Measurements from ENCODE around the gene CIPC. TPM values are rescaled to one million over a fixed set of nuclear protein-coding genes. Genes with fewer than 3 reads are reported as not detected.

CIPC gene
- total RNA-seq = 30.7 and 42.9 TPM in 2 replicates
- 12.4 TPM for polyA plus RNA-seq (2012)

GRCh38 chr14:77097700-77098528 lies at the start of gene CIPC:
TSS of gene CIPC (plus strand) at chr14:77098258. CDS start at chr14:77105709, 7,451 bp downstream.
- peak; percentile 99 for DNase-seq (ENCODE audit: low read depth)

DNA sequence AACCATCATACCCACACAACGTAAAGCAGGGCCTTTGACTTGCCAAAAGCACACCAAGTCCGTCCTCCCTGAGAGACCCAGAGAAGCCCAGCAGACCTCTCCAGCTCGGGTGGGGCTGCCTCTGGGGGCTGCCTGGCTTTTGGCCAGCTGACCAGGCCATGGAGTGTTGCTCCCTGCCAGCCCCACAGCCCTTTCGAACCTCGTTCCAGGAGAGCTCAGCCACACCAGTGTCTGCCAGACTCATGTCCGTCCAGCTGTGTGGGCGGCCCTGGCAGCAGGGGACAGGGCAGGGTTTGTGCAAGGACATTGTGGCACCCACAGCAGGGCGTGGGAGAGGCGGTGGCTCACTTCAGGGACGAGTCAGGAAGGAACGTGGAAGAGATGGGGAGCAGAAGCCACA lies 46.9 kb upstream of the CIPC start:
- peak; percentile 53 for DNase-seq (ENCODE audit: low read depth)

- peak; percentile 75 for DNase-seq (ENCODE audit: low read depth)
Measured at GRCh38 chr14:77052281-77053044, 45.6 kb upstream of the CIPC start.

DNA sequence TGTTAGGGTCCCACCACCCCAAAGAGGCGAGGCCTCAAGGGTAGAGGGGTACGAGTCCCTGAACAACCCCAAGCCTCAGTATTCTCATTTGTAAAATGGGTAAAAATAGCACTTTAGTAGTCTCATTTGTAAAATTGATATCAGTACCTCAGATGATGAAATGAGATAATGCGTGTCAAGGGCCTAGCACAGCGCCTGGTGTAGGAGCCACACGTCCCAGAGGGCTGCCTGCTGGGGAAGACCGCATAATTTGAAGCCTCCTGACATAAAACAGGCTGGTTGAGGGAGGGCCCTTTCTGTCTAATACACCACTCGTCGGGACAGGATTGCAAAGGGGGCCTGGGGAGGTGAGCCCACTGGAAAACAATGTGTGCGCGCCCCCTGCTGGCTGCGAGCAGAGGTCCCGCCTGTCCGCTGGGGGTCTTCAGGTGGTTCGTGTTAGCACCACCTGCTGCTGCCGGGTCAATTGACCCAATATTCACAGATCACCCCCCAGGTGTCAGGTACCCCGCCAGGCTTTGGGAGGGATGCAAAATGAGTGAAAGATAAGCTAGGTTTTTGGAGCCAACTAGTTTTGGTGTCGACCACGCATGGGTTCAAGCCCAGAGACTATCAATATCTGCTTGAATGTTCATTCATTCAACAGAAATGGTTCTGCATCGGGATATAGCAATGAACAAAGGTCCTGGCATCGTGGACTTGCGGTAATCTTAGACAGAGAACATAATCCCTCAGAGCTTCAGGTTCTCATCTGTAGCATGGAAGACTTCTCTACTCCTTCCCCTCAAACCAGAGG lies 44.8 kb upstream of the CIPC start:
- peak; percentile 65 for DNase-seq (ENCODE audit: low read depth)

DNA sequence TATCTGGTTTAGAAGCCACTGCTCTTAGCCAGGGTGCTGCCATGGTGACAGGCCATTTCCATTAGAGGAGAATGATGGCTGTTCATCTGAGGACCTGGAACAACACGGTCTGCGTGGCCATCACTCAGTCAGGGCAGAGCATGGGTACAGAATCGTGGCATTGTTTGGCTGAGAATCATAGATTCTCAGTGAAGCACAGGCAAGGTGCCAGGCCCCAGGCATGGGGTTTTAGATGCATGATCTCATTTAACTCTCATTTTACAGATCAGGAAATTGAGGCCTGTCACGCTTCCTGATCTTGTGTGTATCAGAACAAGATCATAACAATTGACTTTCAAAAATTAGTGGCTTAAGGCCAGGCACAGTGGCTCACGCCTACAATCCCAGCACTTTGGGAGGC lies 42.8 kb upstream of the CIPC start:
- DNase-seq (ENCODE audit: low read depth) = no peak

DNA sequence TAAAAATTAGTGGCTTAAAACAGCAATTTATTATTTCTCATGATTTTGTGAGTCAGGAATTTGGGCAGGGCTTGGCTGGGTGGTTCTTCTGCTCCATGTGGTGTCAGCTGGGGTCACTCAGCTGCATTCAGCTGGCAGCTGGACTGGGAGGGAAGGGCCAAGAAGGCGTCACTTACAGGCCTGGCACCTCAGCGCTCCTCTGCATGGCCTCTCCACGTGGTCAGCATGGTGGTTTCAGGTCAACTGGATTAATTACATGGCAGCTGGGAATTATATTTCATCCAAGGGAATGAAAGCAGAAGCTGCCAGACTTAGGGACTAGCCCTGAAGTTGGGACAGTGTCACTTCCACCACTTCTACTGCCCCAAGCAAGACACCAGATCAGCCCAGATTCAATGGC lies 42.1 kb upstream of the CIPC start:
- peak; percentile 77 for DNase-seq (ENCODE audit: low read depth)

DNA sequence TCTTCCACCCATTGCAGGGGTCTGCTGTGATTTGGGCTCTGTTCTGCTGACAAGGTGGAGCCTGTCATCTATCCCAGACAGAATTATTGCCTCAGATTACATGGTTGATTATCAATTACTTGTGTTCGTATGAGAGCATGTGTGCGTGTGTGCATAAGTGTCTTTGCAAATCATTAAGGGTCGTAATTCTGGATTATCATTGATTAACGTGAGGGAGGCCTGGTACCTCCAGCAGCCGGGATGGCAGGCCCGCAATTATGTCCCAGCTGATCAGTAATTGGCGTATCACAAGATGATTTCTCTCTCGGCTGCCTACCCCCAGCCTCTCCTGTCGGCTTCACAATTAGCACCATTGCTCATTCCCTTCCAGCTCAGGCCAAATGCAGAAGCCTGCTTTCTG lies 39.9 kb upstream of the CIPC start:
- DNase-seq (ENCODE audit: low read depth) = no peak

- no peak for DNase-seq (ENCODE audit: low read depth)
Measured at GRCh38 chr14:77058785-77059184, 39.3 kb upstream of the CIPC start.

DNA sequence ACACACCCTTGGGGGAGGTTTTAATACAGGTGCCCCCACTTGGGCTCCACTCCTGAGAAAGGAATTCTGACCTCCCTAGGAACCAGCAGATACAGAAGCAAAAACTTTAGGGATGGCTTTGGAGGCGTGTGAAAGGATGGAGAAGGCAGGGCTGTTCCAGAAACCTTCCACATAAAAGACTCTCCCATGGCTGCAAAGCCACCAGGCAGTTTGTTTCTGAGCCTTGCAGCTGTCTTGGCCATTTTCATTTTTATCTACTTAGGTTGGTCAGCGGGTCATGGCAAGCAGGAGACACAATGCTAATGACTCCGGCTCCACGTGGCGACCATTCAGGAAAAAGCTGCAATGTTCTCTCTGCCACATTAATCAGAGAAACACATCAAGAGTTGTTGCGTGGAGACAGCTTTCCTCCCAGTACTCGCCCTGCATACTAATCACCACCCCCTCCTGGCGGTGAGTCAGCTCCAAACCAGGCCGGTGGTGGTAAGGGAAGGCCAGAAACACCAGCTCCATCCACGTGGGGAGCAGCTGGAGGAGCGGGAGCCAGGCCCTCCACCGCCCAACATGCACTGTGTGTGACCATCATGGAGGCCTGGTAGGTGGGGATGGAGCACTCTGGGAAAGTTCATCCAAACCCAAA lies 38.7 kb upstream of the CIPC start:
- DNase-seq (ENCODE audit: low read depth) = peak; percentile 92

DNA sequence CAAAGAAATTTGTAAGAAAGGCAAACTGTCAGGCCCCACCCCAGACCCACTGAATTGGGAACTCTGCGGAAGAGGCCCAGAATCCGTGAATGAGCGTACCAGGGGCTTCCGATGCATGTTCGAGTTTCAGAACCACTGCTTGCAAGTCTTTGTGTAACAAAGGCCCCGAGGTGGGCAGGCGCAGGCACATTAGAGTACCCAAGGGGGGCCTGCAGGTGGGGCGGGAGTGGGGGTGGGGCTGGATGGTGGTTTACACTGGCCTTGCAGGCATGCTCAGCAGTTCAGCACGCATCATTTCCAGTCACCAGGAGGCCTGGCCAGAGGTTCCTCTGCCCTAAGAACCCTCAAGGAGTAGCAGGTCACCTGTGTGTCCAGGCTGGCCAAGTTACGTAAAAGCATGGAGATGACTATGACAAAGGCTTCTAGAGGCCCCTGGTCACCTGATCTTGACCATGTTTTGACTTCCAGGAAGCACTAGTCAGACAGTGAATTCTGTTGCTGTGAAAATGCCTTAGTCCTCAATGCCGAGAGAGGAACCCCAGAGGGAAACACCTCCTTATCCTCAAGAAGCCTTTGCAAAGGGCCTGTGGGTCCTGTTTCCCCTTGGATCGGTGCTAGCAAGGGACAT lies 36.3 kb upstream of the CIPC start:
- no peak for DNase-seq (ENCODE audit: low read depth)

- no peak for DNase-seq (ENCODE audit: low read depth)
Measured at GRCh38 chr14:77062261-77062660, 35.8 kb upstream of the CIPC start.

DNA sequence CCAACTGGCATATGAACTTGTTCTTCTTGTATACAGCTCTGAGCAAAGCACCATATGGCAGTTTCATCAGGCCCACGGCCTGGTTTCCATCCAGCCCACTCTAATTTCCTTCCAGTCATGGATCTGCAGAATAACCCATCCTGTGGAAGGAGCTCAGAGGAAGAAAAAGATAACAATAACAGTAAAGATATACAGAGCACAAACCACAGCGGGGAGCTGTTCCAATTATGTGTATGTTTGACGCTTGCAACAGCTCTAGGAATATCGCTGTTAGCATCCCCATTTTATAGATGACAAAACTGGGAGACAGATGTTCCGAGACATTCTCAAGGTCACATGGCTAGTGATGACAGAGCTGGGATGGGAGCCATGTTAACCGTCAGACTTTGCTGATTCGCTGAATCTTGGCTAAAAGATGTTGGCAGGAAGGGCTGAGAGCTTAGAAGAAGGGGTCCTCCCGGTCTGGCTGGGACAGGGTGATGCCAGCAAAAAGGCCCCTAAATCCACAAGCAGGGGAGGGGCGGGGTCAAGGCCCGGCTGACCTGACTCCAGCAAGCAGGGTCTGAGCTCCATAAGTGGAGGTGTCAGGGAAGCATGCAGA lies 34.4 kb upstream of the CIPC start:
- DNase-seq (ENCODE audit: low read depth) = no peak

GRCh38 chr14:77064521-77065178 lies 33.4 kb upstream of the CIPC start:
- DNase-seq (ENCODE audit: low read depth) = peak; percentile 77

DNA sequence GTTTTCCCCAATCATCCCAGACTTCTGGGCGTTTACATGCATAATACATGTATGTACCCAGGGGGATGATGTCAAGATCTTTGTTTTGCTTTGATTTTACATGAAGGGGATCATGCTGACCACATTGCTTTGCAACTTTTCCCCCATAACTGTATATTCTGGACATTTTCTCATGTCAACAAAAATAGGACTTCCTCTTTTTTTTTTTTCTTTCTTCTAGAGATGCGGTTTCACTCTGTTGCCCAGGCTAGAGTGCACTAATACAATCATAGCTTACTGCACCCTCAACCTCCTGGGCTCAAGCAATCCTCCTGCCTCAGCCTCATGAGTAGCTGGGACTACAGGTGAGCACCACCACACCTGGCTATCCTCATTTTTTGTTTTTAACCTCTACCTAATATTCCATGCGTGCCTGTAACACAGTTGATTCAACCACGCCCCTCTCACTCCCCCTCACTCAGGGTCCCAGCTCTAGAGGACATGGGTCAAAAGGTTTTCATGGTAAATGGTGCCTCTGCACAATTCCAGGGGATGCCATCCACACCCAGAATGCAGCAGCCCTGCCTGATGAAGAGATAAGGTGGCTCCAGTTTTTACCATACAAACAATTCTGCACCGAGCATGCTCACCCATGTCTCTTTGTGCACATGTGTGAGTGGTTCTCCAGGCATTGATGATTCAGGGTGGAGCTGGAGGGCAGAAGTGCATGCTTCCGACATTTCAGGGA lies 32.0 kb upstream of the CIPC start:
- DNase-seq (ENCODE audit: low read depth) = no peak

- no peak for DNase-seq (ENCODE audit: low read depth)
Measured at GRCh38 chr14:77066578-77067172, 31.4 kb upstream of the CIPC start.

GRCh38 chr14:77067632-77068516 lies 30.2 kb upstream of the CIPC start:
- DNase-seq (ENCODE audit: low read depth) = peak; percentile 73

DNA sequence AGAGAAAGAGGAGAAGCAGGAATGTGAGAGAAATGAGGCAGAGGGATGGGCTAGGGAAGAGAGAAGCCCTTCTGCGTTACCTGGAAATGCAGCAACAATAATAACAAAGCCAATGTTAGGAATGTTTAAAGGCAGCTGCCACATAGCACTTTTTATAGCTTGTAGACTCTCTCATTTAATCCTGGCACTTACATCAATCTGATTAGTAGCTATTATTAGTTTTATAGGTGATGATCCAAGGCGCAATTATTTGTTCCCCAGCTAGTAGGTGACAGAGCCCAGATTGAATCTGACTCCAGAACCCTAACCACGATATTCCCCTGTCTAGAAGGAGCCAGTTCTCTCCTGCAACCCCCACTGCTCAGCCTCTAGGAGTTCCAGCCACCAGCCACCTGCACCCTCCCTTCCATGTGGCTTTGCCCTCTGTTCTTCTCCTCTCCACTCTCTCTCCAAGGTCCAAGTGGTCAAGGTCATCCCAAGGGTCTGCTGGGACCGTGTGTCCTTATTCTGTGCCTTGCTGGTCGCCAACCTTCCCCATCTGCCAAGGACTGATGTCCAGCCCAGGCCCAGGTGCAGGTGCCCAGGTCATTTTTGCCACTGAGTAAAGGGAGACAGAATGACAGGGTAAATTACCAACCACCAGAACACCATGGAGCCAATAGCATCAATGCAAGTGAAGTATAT lies 29.4 kb upstream of the CIPC start:
- no peak for DNase-seq (ENCODE audit: low read depth)

Data from myocyte (in vitro differentiated cells).